H9 (cell line): Measurements from ENCODE around the gene UTP15. TPM values are rescaled to one million over a fixed set of nuclear protein-coding genes. Genes with fewer than 3 reads are reported as not detected.

Source experiments
- DNase-seq: peaks from one replicate; pipeline ENCODE4 v3.0.0-alpha.2; 2017
- H2AFZ ChIP-seq: one replicate; pipeline ENCODE4 v1.6.1; 2013; ENCODE audit warnings: mild to moderate bottlenecking, low read length, control low read depth, moderate library complexity
- H2AK5ac ChIP-seq: 2 replicates; pipeline ENCODE4 v1.6.1; 2013; ENCODE audit warnings: low read length, control low read depth, mixed read lengths; ENCODE audit not compliant: insufficient read length
- H2BK120ac ChIP-seq: one replicate; pipeline ENCODE4 v1.6.1; 2013; ENCODE audit warnings: low read depth, mild to moderate bottlenecking, low read length, control low read depth, inconsistent platforms; ENCODE audit not compliant: poor library complexity, severe bottlenecking
- H2BK12ac ChIP-seq: 2 replicates; pipeline ENCODE4 v1.6.1; 2013; ENCODE audit warnings: low read length, control low read depth, mixed read lengths, low read depth; ENCODE audit not compliant: insufficient read length
- H2BK15ac ChIP-seq: 2 replicates; pipeline ENCODE4 v1.6.1; 2013; ENCODE audit warnings: low read depth, low read length, control low read depth
- H2BK20ac ChIP-seq: one replicate; pipeline ENCODE4 v1.6.1; 2013; ENCODE audit warnings: low read depth, mild to moderate bottlenecking, low read length, control low read depth, inconsistent platforms; ENCODE audit not compliant: poor library complexity, severe bottlenecking
- H2BK5ac ChIP-seq: 2 replicates; pipeline ENCODE4 v1.6.1; 2013; ENCODE audit warnings: low read length, control low read depth, mixed read lengths; ENCODE audit not compliant: insufficient read length
- H3K14ac ChIP-seq: 2 replicates; pipeline ENCODE4 v1.6.1; 2013; ENCODE audit warnings: low read length, control low read depth; ENCODE audit not compliant: insufficient read depth
- H3K18ac ChIP-seq: 2 replicates; pipeline ENCODE4 v1.6.1; 2013; ENCODE audit warnings: low read depth, mild to moderate bottlenecking, mixed read lengths, low read length, control low read depth; ENCODE audit not compliant: insufficient read length
- H3K23ac ChIP-seq: 2 replicates; pipeline ENCODE4 v1.6.1; 2013; ENCODE audit warnings: low read length, control low read depth, mixed read lengths, low read depth; ENCODE audit not compliant: insufficient read length
- H3K23me2 ChIP-seq: 2 replicates; pipeline ENCODE4 v1.6.1; 2013; ENCODE audit warnings: low read depth, mild to moderate bottlenecking, mixed read lengths, low read length, control low read depth; ENCODE audit not compliant: insufficient read length, poor library complexity, severe bottlenecking
- H3K27ac ChIP-seq: 2 replicates; pipeline ENCODE4 v1.5.1; 2013; ENCODE audit warnings: low read length, control low read depth, mixed read lengths, low read depth; ENCODE audit not compliant: insufficient read length
- H3K27me3 ChIP-seq: 2 replicates; pipeline ENCODE4 v1.6.1; 2013; ENCODE audit warnings: low read length, control low read depth, inconsistent platforms; ENCODE audit not compliant: insufficient read depth
- H3K4ac ChIP-seq: 2 replicates; pipeline ENCODE4 v1.6.1; 2013; ENCODE audit warnings: low read depth, mild to moderate bottlenecking, control low read depth, inconsistent platforms, low read length, moderate library complexity
- H3K4me1 ChIP-seq: 2 replicates; pipeline ENCODE4 v1.6.1; 2013; ENCODE audit warnings: low read length, control low read depth, inconsistent platforms; ENCODE audit not compliant: insufficient read depth
- H3K4me2 ChIP-seq: 2 replicates; pipeline ENCODE4 v1.6.1; 2013; ENCODE audit warnings: low read length, control low read depth, mixed read lengths; ENCODE audit not compliant: insufficient read length, insufficient read depth
- H3K56ac ChIP-seq: 2 replicates; pipeline ENCODE4 v1.6.1; 2013; ENCODE audit warnings: low read depth, mild to moderate bottlenecking, mixed read lengths, low read length, control low read depth; ENCODE audit not compliant: insufficient read length
- H3K79me1 ChIP-seq: 2 replicates; pipeline ENCODE4 v1.6.1; 2013; ENCODE audit warnings: low read depth, mild to moderate bottlenecking, moderate library complexity, low read length, control low read depth, inconsistent platforms; ENCODE audit not compliant: insufficient read depth, poor library complexity, severe bottlenecking
- H3K79me2 ChIP-seq: 2 replicates; pipeline ENCODE4 v1.6.1; 2013; ENCODE audit warnings: low read length, control low read depth, inconsistent platforms; ENCODE audit not compliant: insufficient read depth
- H3K9ac ChIP-seq: 2 replicates; pipeline ENCODE4 v1.6.1; 2013; ENCODE audit warnings: low read length, control low read depth, mixed read lengths; ENCODE audit not compliant: insufficient read length; ENCODE audit errors: extremely low read depth
- H3K9me3 ChIP-seq: one replicate; pipeline ENCODE4 v1.6.1; 2013; ENCODE audit warnings: low read depth, low read length, inconsistent platforms; ENCODE audit not compliant: control insufficient read depth
- H3T11ph ChIP-seq: one replicate; pipeline ENCODE4 v1.6.1; 2013; ENCODE audit warnings: mild to moderate bottlenecking, low read length, control low read depth, inconsistent platforms
- H4K20me1 ChIP-seq: one replicate; pipeline ENCODE4 v1.6.1; 2013; ENCODE audit not compliant: control insufficient read depth, insufficient read length, insufficient read depth
- H4K5ac ChIP-seq: 2 replicates; pipeline ENCODE4 v1.6.1; 2013; ENCODE audit warnings: low read depth, mild to moderate bottlenecking, mixed read lengths, low read length, control low read depth; ENCODE audit not compliant: insufficient read length
- H4K8ac ChIP-seq: replicated peaks from 2 replicates; pipeline ENCODE4 v1.6.1; 2013; ENCODE audit warnings: low read length, control low read depth, mixed read lengths, low read depth; ENCODE audit not compliant: insufficient read length
- H4K91ac ChIP-seq: 2 replicates; pipeline ENCODE4 v1.6.1; 2013; ENCODE audit warnings: low read depth, mild to moderate bottlenecking, moderate library complexity, mixed read lengths, low read length, control low read depth; ENCODE audit not compliant: insufficient read length
- H3K27ac Mint-ChIP-seq, 3 experiments: 2 replicates in 2 of 3; 3 replicates in 1 of 3; pipeline ENCODE4 v1.8.0; 2020 to 2021; ENCODE audit warnings: mixed read lengths in 3 of 3, mild to moderate bottlenecking in 1 of 3, moderate library complexity in 1 of 3
- H3K27me3 Mint-ChIP-seq: 2 replicates; pipeline ENCODE4 v1.8.0; 2021; ENCODE audit warnings: low read depth, mild to moderate bottlenecking, moderate library complexity, mixed read lengths
- H3K36me3 Mint-ChIP-seq, 3 experiments: 2 replicates in 2 of 3; 3 replicates in 1 of 3; pipeline ENCODE4 v1.8.0; 2020 to 2021; ENCODE audit warnings: low read depth in 3 of 3, mixed read lengths in 3 of 3; ENCODE audit not compliant: insufficient read depth in 1 of 3
- H3K4me1 Mint-ChIP-seq, 2 experiments: 2 replicates each; pipeline ENCODE4 v1.8.0; 2020; ENCODE audit warnings: mixed read lengths in 2 of 2
- H3K4me3 Mint-ChIP-seq, 2 experiments: 2 replicates in 1 of 2; 3 replicates in 1 of 2; pipeline ENCODE4 v1.8.0; 2020 to 2021; ENCODE audit warnings: mild to moderate bottlenecking in 2 of 2, mixed read lengths in 2 of 2, moderate library complexity in 1 of 2
- H3K9me3 Mint-ChIP-seq, 2 experiments: 2 replicates in 1 of 2; 3 replicates in 1 of 2; pipeline ENCODE4 v1.8.0; 2020; ENCODE audit warnings: mild to moderate bottlenecking in 2 of 2, mixed read lengths in 2 of 2, moderate library complexity in 1 of 2
- CTCF ChIP-seq: fragments of 200-600 bp; sonication (generic); conservative IDR thresholded peaks from 3 replicates; pipeline ENCODE4 v1.8.0; 2021; ENCODE audit warnings: antibody characterized with exemption, mild to moderate bottlenecking
- WGBS: extraction: QIAGEN DNeasy Blood & Tissue Kit; methylation state at CpG from one replicate; pipeline ENCODE4 v1.1.7; 2013; ENCODE audit warnings: missing lambda C conversion rate, low lambda C conversion rate, mixed read lengths; ENCODE audit not compliant: insufficient read length; ENCODE audit errors: extremely low coverage; 5-methylcytosine and 5-hydroxymethylcytosine counted together
- total RNA-seq: library from RNA; stranded (reverse); gene quantifications from 2 replicates; pipeline ENCODE4 v1.2.1, GENCODE V29; 2021

UTP15 gene
- total RNA-seq, 1 experiment from 2014 or later: 43.5 TPM

- Histone ChIP-seq H3K23ac (no peak overlapping the region), H3K4me1 (no peaks in the 10 kb centered on the region), H3K27me3 (no peaks in the 10 kb centered on the region), H2BK5ac (no peak overlapping the region), H2BK20ac (no peak overlapping the region), H4K20me1 (no peaks in the 10 kb centered on the region), H3K9me3 (no peaks in the 10 kb centered on the region), H3K56ac (no peak overlapping the region), H3K23me2 (no peaks in the 10 kb centered on the region), H2BK15ac (no peak overlapping the region), H3K4me2 (no peak overlapping the region), H3K14ac (no peak overlapping the region), H3K4ac (no peak overlapping the region), H2AFZ (no peak overlapping the region), H3K9ac (no peak overlapping the region), H3K79me2 (no peaks in the 10 kb centered on the region), H3K79me1 (no peaks in the 10 kb centered on the region), H2BK12ac (no peak overlapping the region), H3K27ac (no peak overlapping the region), H4K8ac (no peak overlapping the region), H2BK120ac (no peak overlapping the region), H4K5ac (no peak overlapping the region), H2AK5ac (no peak overlapping the region), H3K18ac (no peak overlapping the region), H4K91ac (no peak overlapping the region), H3T11ph (no peak overlapping the region)
- Mint-ChIP-seq H3K9me3 (no peaks in the 10 kb centered on the region), H3K4me1 (peaks cover 2 to 5% of the 10 kb centered on the region in 2 experiments; a peak in 2 of 4 replicates), H3K4me3 (no peak overlapping the region), H3K27me3 (peaks cover 9% of the 10 kb centered on the region), H3K36me3 (no peaks in the 10 kb centered on the region), H3K27ac (no peak overlapping the region)
- no peak for TF ChIP-seq CTCF
- WGBS: no CpG with 5 or more reads among the region's 2 CpGs
- no peak for DNase-seq
Observed at GRCh38 chr5:73615085-73615484, 49.5 kb downstream of the UTP15 start.
